Muscle of arm (tissue), 12 donors: ENCODE results near the gene AGXT. TPM values are rescaled to one million over a fixed set of nuclear protein-coding genes. Genes with fewer than 3 reads are reported as not detected.

Source experiments
- DNase-seq: peaks from one replicate; pipeline ENCODE4 v3.0.0-alpha.2; 2013
- polyA plus RNA-seq, 12 donors: library from polyadenylated mRNA; unstranded; fragments of 120-200 nt; gene quantifications; one replicate each; pipeline ENCODE4 v1.2.1, GENCODE V29; 2013; ENCODE audit not compliant: insufficient read length in 12 of 12

The AGXT gene
- polyA plus RNA-seq, 12 donors, result 0.05 to 0.71 (median 0.15) TPM; not detected in 7

- no peak for DNase-seq
Measured at GRCh38 chr2:240926516-240927389, 58.1 kb downstream of the AGXT start.

- no peak for DNase-seq
Measured at GRCh38 chr2:240927390-240927781, 58.8 kb downstream of the AGXT start.

DNA sequence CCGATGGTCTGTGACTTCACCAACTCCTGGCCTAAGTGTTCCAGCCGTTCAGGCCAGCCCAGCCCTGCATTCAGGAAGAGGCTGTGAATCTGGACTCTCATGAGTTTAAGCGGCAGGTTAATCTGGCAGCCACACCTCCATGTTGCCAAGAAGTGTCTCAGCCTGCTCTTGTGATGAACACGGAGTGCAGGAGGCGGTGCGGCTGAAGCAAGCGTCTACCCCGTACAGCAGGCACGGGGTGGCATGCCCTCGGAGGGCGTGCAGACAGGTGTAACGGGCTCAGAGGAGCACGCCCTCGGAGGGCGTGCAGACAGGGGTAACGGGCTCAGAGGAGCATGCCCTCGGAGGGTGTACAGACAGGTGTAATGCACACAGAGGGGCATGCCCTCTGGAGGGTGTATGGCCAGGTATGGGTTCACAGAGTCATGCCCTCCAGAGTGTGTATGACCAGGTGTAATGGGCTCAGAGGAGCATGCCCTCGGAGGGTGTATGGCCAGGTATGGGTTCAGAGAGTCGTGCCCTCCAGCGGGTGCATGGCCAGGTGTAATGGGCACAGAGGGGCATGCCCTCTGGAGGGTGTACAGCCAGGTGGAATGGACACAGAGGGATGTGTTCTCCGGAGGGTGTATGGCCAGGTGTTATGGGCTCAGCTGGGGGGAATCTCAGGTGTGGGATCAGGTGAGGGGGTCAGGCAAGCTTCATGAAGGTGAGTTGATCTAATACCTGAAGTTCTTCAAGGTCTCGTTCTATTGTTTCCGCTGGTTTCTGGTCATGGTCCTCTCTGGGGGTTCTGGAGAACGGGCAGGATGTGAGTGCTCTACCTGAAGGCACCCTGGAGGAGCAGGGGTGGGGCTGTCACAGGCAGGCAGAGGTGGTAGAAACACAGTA, 60.1 kb downstream of the AGXT start:
- DNase-seq, result no peak

DNA sequence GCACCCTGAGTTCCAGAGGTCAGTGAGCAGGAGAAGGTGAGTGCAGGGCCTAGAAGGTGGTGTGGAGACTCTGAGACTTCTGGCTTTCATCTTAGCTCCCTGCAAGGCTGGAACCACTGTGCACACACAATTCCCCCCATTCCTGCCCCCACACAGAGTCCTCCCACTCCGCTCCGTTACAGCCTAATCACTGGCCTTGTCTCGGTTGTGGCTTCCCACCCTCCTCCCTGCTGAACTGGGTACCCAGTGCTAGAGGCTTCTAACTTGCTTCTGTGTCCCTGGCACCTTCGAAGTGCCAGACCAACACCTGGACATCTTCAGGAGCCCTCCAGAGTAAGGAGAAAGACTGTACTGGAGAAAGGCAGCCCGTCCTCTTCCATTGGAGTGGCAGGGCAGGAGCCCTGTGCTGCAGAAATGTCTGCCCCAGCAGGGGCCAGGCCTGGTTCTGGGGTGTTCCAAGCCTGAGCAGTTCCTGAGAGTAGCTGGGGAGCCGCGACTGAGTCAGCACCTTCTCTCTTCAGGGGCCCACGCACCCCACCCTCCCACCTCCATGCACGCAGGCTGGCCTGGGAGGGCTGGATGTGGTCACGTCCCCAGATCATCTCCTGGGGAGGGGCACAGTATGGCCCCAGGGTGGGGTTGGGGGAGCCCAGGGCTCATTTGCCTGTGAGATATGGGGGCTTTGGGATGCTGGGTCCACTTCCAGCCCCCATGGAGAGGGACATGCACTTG, 60.9 kb downstream of the AGXT start:
- DNase-seq, result no peak

Other genes with a start within 250 kb of the AGXT start
- gene GPR35, start 243.3 kb upstream of the AGXT start, polyA plus RNA-seq, result 10 to 100 TPM in 1 of 12 donors, 1 to 10 TPM in 8, under 1 TPM in 2, not detected in 1; 0.62 to 17.6 (median 1.8) TPM
- gene AQP12B, start 185.9 kb upstream of the AGXT start, polyA plus RNA-seq, result 1 to 10 TPM in 6 of 12 donors, under 1 TPM in 4, not detected in 2; 0.64 to 7.6 (median 1.2) TPM
- 10 to 100 TPM in 1 of 12 donors, under 1 TPM in 4, not detected in 7; 0.35 to 23.0 (median 0.86) TPM for gene AQP12A, start 177.0 kb upstream of the AGXT start, polyA plus RNA-seq
- gene KIF1A, start 48.6 kb upstream of the AGXT start, polyA plus RNA-seq, result 10 to 100 TPM in 2 of 12 donors, 1 to 10 TPM in 9, not detected in 1; 2.4 to 17.5 (median 4.2) TPM
- gene MAB21L4, start 27.3 kb downstream of the AGXT start, polyA plus RNA-seq, result 1 to 10 TPM in 4 of 12 donors, under 1 TPM in 3, not detected in 5; 0.08 to 7.3 (median 1.7) TPM
- gene CROCC2, start 37.5 kb downstream of the AGXT start, polyA plus RNA-seq, result under 1 TPM in 10 of 12 donors, not detected in 2; 0.08 to 0.70 (median 0.28) TPM
- 1 to 10 TPM in 11 of 12 donors, not detected in 1; 1.6 to 7.1 (median 3.6) TPM for gene SNED1, start 129.8 kb downstream of the AGXT start, polyA plus RNA-seq
- gene MTERF4, start 233.5 kb downstream of the AGXT start, polyA plus RNA-seq, result 10 to 100 TPM in 11 of 12 donors, not detected in 1; 18.2 to 74.1 (median 35.0) TPM